ENCODE measurements around the gene MED23. TPM values are rescaled to one million over a fixed set of nuclear protein-coding genes. Genes with fewer than 3 reads are reported as not detected.
A peak's percentile ranks its signal among the peaks of the same experiment; 100 is the strongest.

Gene MED23
- total RNA-seq, 1 donor from 2014 or later: 29.5 TPM

DNA sequence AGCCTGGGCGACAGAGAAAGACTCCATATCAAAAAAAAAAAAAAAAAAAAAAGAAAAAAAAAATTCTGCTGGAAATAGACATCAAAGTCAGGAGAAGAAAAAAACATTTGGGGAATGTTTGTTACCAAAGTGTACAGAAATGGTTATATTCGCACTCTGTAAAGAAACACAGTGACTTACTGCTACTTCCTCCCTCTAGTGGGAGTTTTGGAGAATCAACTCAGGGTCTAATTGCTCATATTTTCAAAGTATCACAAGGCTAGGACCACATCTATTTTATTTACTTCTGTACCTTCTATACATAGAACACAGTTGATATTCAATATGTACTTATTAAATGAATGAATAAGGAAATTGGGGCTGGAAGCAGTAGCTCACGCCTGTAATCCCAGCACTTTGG is 30.6 kb downstream of the MED23 start:
- Histone ChIP-seq H3K27ac (ENCODE audit: low read depth, low read length) (no peak overlapping the region), H3K36me3 (ENCODE audit: insufficient read depth, low read length) (peaks cover 74% of the 10 kb centered on the region), H3K9me3 (ENCODE audit: insufficient read depth, low read depth, low read length) (no peaks in the 10 kb centered on the region), H3K4me3 (ENCODE audit: insufficient read depth, low read depth, low read length) (no peak overlapping the region), H3K27me3 (ENCODE audit: insufficient read depth, low read length) (no peaks in the 10 kb centered on the region), H3K9ac (ENCODE audit: low read length) (no peak overlapping the region), H3K79me2 (ENCODE audit: insufficient read depth, low read length) (no peaks in the 10 kb centered on the region), H3K4me1 (ENCODE audit: insufficient read depth, low read length) (no peaks in the 10 kb centered on the region), H4K20me1 (ENCODE audit: insufficient read depth, low read length) (no peaks in the 10 kb centered on the region), H3K4me2 (ENCODE audit: low read length) (no peak overlapping the region), H2AFZ (ENCODE audit: low read depth, low read length) (no peak overlapping the region)
- no peak overlapping the region for H3K4me3 Mint-ChIP-seq (ENCODE audit: unreplicated experiment)
- no peaks in the 10 kb centered on the region for H3K27me3 Mint-ChIP-seq (ENCODE audit: low read depth, unreplicated experiment)
- FAIRE-seq (no peak), DNase-seq (ENCODE audit: low read depth) (no peak)
- no peaks in the 10 kb centered on the region for H3K4me1 Mint-ChIP-seq (ENCODE audit: low read depth, unreplicated experiment)
- H3K9me3 Mint-ChIP-seq (ENCODE audit: unreplicated experiment): no peaks in the 10 kb centered on the region
- H3K36me3 Mint-ChIP-seq (ENCODE audit: low read depth, unreplicated experiment): peaks cover 4% of the 10 kb centered on the region
- no peak overlapping the region for H3K27ac Mint-ChIP-seq (ENCODE audit: unreplicated experiment)
- TF ChIP-seq, protein P1, sequence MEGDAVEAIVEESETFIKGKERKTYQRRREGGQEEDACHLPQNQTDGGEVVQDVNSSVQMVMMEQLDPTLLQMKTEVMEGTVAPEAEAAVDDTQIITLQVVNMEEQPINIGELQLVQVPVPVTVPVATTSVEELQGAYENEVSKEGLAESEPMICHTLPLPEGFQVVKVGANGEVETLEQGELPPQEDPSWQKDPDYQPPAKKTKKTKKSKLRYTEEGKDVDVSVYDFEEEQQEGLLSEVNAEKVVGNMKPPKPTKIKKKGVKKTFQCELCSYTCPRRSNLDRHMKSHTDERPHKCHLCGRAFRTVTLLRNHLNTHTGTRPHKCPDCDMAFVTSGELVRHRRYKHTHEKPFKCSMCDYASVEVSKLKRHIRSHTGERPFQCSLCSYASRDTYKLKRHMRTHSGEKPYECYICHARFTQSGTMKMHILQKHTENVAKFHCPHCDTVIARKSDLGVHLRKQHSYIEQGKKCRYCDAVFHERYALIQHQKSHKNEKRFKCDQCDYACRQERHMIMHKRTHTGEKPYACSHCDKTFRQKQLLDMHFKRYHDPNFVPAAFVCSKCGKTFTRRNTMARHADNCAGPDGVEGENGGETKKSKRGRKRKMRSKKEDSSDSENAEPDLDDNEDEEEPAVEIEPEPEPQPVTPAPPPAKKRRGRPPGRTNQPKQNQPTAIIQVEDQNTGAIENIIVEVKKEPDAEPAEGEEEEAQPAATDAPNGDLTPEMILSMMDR (IDR thresholded peaks at IDR 0.05; ENCODE audit: insufficient read depth, low read depth, low read length): peak; percentile 29
- TF ChIP-seq EZH2 (IDR thresholded peaks at IDR 0.05; ENCODE audit: insufficient read depth, low read length): no peak

DNA sequence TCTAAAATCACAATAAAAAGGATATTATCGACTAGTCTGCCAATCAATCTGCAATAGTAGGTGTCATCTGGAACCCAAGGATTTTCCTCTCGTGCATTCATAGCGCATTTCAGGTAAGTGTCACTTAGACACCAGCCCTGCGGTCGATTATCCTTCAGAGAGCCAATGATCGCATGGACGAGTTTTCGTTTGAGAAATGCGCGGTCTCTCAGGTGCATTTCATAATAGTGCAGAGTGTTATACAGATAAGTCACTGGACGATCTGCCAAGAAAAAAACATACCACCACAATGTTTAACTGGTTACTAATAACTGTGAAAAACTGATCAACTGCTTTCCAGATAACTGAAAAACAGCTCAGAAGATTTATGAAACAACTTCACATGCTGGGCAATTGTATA is 34.0 kb downstream of the MED23 start:
- no peak for TF ChIP-seq EZH2 (IDR thresholded peaks at IDR 0.05; ENCODE audit: insufficient read depth, low read length)
- TF ChIP-seq, protein P1 (IDR thresholded peaks at IDR 0.05; ENCODE audit: insufficient read depth, low read depth, low read length): no peak
- H3K27me3 Mint-ChIP-seq (ENCODE audit: low read depth, unreplicated experiment): no peaks in the 10 kb centered on the region
- peaks cover 6% of the 10 kb centered on the region for H3K36me3 Mint-ChIP-seq (ENCODE audit: low read depth, unreplicated experiment)
- FAIRE-seq (no peak), DNase-seq (ENCODE audit: low read depth) (no peak)
- Histone ChIP-seq H3K9ac (ENCODE audit: low read length) (no peak overlapping the region), H2AFZ (ENCODE audit: low read depth, low read length) (no peak overlapping the region), H3K9me3 (ENCODE audit: insufficient read depth, low read depth, low read length) (no peaks in the 10 kb centered on the region), H3K4me3 (ENCODE audit: insufficient read depth, low read depth, low read length) (no peak overlapping the region), H3K27ac (ENCODE audit: low read depth, low read length) (no peak overlapping the region), H3K27me3 (ENCODE audit: insufficient read depth, low read length) (no peaks in the 10 kb centered on the region), H3K4me2 (ENCODE audit: low read length) (no peak overlapping the region), H3K36me3 (ENCODE audit: insufficient read depth, low read length) (peaks cover 68% of the 10 kb centered on the region), H3K79me2 (ENCODE audit: insufficient read depth, low read length) (no peaks in the 10 kb centered on the region), H3K4me1 (ENCODE audit: insufficient read depth, low read length) (no peaks in the 10 kb centered on the region), H4K20me1 (ENCODE audit: insufficient read depth, low read length) (no peaks in the 10 kb centered on the region)
- H3K4me1 Mint-ChIP-seq (ENCODE audit: low read depth, unreplicated experiment): no peaks in the 10 kb centered on the region
- H3K9me3 Mint-ChIP-seq (ENCODE audit: unreplicated experiment): no peaks in the 10 kb centered on the region
- H3K4me3 Mint-ChIP-seq (ENCODE audit: unreplicated experiment): no peak overlapping the region
- no peak overlapping the region for H3K27ac Mint-ChIP-seq (ENCODE audit: unreplicated experiment)

DNA sequence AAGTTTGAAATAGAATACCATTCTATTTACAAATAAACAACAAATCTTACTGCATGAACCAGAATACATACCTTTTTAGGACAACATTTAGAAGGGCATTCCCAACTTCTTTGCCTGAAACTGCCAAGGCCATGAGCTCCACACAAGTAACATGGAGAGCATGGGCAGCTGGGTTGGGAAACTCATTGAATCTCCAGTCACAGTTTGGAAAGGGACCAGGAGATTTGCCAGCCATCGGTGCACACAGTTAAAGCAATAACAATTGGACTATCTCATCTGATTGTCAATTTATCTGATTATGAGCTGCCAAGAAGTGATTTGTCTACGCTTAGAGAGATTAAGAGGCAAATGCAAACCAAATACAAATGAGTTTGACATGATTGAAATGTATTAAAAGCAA is 35.1 kb downstream of the MED23 start:
- Histone ChIP-seq H3K9me3 (ENCODE audit: insufficient read depth, low read depth, low read length) (no peaks in the 10 kb centered on the region), H3K4me2 (ENCODE audit: low read length) (no peak overlapping the region), H3K79me2 (ENCODE audit: insufficient read depth, low read length) (no peaks in the 10 kb centered on the region), H2AFZ (ENCODE audit: low read depth, low read length) (no peak overlapping the region), H3K4me3 (ENCODE audit: insufficient read depth, low read depth, low read length) (no peak overlapping the region), H3K4me1 (ENCODE audit: insufficient read depth, low read length) (no peaks in the 10 kb centered on the region), H3K9ac (ENCODE audit: low read length) (no peak overlapping the region), H3K27me3 (ENCODE audit: insufficient read depth, low read length) (no peaks in the 10 kb centered on the region), H3K36me3 (ENCODE audit: insufficient read depth, low read length) (peaks cover 66% of the 10 kb centered on the region), H4K20me1 (ENCODE audit: insufficient read depth, low read length) (no peaks in the 10 kb centered on the region), H3K27ac (ENCODE audit: low read depth, low read length) (no peak overlapping the region)
- FAIRE-seq: no peak
- DNase-seq (ENCODE audit: low read depth): no peak
- no peaks in the 10 kb centered on the region for H3K27me3 Mint-ChIP-seq (ENCODE audit: low read depth, unreplicated experiment)
- H3K36me3 Mint-ChIP-seq (ENCODE audit: low read depth, unreplicated experiment): peaks cover 8% of the 10 kb centered on the region
- no peaks in the 10 kb centered on the region for H3K4me1 Mint-ChIP-seq (ENCODE audit: low read depth, unreplicated experiment)
- no peak for TF ChIP-seq EZH2 (IDR thresholded peaks at IDR 0.05; ENCODE audit: insufficient read depth, low read length)
- TF ChIP-seq, protein P1 (IDR thresholded peaks at IDR 0.05; ENCODE audit: insufficient read depth, low read depth, low read length): no peak
- H3K4me3 Mint-ChIP-seq (ENCODE audit: unreplicated experiment): no peak overlapping the region
- no peaks in the 10 kb centered on the region for H3K9me3 Mint-ChIP-seq (ENCODE audit: unreplicated experiment)
- H3K27ac Mint-ChIP-seq (ENCODE audit: unreplicated experiment): no peak overlapping the region

Measured in astrocyte (in vitro differentiated cells and primary cell).